GM21423 (cell line): Measurements from ENCODE around the gene MRPL14.
A peak's percentile ranks its signal among the peaks of the same experiment; 100 is the strongest.

Source experiments
- ATAC-seq: cut with Tn5 transposase; IDR thresholded peaks from one replicate; pipeline ENCODE4 v1.9.1; 2021; ENCODE audit warnings: mild to moderate bottlenecking, moderate library complexity; ENCODE audit not compliant: unreplicated experiment

MRPL14 gene

DNA sequence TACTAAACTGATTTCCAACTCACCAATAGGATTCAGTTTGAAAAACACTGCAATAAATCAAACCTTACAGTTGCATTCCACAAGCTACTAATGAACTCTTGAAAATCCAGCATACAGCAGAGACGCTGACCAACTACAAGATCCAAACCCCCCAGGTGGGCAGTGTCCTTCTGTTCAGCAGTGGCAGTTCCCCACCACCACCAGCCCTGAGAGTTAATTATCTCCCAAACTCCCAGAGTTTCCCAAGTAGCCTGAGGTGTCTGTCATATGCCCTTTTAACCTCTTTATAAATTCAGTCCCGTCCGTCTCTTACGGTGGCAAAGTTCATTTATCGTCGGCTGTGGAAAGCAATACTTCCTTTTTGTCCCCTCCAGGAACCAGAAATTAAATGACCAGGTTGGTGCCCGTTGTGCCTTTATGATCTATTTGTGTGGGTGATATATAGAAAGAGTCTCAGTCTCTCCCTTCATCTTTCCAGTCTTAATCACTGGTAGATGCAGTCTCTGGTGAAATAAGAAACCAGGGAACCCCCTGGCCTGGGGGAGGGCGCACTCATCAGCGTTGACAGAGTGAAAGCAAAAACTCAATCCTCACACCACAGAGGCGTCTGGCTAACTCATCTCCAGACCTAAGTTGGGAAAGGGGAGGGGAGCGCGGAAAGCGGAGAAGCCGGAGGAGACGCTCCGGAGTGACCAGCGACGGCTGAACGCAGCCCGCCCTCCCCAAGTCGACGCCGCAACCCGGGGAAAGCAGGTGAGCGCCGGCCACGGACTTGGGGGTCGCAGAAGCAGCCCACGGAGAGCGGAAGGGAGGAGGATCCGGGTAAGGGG is 717 bp downstream of the MRPL14 start:
- ATAC-seq = peak; percentile 44

DNA sequence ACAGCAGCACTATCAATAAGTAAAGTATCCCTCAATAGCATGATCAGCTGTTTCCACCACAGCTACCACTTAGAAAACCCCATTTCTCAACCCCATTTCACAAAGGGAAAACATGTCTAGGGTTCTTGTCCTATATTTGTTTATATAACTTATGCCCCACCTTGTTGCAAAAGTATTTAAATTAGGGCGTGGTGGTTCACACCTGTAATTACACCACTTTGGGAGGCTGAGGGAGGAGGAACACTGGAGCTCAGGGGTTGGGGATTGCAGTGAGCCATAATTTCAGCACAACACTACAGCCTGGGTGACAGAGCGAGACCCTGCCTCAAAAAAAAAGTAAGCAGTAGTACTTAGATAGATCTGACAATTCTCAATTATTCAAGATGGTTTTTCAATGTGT is 3.7 kb downstream of the MRPL14 start:
- ATAC-seq = no peak

DNA sequence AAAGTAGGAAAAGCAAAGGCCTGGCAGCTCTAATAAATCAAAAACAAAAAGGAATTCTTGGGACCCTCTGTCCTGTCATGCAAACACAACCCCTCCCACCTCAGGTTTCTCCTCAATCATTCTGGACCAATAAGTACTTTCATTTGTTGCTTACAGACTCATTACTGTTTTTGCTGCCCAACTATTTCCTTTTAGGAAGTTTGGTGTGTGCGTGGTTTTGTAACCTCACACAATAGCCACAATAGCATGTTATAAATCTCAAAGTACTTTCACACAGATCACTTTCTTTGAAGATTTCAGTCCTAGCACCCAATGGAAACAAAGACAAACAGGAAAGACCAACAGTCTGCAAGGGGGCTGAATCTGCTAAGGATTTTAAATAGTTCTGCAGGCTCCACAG is 4.5 kb downstream of the MRPL14 start:
- no peak for ATAC-seq

DNA sequence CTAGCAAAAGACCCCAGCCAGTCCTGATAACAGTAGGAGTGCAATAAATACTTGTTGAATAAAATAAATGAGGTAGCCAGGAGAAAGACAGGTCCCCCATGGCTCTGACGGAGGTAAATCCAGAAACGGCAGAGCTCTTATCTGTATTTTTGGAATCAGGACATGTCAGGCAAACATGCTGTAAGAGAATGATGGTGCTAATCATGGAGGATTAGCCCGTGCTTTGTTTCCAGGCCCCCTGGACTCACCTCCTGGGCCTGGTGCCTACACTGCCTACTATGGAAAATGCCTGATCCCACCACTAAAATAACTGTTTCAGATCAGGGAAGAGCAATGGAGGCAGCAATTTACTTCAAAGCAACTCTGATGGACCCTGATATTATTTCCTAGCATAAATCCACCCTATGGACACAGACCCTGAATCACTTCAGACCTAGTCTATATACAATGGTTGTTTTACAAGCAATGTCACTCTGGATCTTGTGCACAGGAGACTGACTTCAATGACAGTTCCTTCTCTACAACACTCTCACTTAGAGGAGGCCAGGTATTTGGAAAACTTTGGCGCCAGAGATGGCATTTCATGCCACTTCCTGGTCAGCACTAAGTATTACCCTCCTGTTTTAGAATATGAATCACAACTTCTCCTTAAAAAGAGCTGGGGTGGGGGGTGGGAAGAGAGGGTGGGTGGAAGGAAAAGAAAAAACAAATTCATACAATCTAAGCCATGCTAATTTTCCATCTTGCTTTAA is 6.4 kb downstream of the MRPL14 start:
- no peak for ATAC-seq

DNA sequence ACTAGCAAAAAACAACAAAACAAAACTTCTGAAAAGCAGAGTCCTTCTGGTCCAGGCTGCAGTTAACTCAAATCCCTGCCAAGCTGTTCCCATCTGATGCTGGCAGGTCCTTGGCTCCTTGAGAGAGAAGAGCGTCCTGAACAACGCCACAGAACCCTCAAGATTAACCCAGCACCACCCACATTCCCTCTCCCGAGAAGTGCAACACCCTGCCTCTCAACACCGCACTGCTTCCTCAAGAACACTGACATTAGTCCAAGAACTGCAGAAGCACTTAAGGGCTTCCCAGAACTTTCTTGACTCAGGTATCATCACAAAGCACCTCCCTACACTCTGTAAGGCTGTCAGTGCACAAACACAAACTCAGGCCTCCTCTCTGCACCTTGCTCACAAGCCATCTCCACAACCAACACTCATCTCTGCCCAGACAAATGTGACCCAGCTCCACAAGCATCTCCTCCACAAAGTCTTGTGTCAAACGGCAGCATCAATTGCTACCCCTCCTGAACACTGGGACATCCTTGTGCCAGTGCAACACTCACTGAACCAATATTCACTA is 7.5 kb downstream of the MRPL14 start:
- ATAC-seq = no peak

DNA sequence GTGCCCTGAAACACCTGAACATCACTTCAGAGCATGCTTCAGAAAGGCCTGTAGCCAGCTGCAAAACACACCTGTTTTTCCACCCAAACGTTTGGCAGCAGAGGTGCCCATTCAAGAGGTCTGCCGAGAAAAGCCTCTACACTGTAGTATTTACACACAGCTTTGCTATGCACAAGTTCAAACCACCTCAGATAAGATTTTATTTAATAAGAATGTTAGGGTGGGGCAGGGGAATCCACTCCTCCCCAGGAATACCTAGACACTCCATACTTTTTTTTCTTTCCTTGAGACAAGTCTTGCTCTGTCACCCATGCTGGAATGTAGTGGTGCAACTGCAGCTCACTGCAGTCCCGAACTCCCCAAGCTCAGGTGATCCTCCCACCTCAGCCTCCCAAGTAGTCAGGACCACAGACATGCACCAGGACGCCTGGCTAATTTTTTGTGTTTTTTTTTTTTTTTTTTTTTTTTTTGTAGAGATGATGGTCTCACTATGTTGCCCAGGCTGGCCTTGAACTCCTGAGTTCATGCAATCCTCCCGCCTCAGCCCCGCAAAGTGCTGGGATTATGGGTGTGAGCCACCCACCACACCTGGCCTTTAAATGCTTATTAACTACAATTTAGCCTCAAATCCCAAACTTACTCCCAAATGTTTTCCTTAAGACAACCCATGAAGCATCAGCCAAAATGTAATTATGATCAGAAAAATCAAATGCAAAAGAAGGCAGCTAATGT is 9.7 kb downstream of the MRPL14 start:
- ATAC-seq = no peak

DNA sequence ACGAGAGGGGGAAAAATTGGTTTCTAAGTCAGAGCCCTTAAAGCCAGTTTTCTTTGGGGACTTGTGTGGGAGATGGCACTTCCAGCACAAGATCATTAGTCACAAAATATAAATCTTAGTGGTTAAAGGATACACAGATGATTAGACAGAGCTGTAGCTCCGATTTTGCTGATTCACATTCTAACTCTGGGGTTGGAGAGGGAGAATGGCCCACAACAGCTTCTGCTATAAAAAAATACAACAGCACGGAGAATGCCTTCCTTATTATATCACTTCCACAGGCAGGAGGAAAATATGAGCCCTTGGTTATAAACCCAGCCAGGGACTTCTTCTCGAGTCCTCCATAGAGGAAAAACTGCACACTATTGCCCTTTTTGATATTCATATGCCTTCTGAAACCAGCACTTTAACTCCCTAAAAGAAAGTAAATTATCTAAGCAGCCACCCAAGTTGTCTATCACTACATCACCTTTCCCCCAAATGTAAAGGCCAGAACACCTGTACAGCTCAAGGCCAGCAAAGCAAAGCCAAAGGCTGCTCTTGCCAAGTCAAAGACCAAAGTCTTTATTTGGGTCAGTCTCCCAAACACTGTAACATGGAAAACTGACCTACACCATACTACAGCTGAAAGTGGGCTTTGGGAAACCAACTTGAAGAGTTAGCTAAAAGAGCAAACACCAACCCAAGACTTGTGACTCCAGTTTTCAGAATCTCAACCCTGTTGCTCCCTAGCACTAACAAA is 10.4 kb downstream of the MRPL14 start:
- no peak for ATAC-seq

DNA sequence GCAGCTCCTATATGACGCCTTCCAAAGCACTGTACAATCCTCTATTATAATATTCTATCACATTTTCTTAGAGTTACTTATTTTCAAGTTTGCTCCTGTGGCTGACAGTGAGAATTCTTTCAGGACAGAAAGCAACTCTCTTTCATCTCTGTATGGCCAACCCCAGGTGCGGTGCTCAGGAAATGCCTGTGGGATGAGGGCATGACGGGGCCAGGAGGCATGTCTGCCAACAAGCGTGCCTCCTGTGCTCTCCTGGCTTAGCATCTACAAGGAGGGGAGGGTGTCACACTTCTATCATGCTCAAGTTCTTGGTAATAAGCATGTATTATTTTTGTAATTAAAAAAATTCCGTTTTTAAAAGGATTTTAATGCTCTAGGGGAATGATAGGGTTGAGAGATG is 11.4 kb downstream of the MRPL14 start:
- ATAC-seq = no peak

DNA sequence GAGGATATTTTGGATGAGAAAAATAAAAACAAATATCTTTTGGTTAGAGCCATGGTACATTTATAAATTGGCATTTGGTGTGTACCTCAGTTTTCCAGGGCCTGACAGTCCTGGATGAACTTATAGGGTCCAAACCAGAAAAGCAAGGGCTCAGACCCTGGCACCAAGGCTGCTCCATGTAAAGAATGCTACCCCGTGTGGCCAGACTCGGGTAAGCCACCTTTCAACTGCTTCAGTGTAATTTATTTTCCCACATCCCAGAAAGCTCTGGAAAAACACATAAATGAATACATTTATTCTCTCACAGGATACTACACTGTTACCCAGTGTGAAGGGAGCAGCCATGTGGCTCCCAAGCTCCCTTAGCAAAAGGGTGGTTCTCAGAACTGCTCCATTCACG is 13.8 kb downstream of the MRPL14 start:
- no peak for ATAC-seq

DNA sequence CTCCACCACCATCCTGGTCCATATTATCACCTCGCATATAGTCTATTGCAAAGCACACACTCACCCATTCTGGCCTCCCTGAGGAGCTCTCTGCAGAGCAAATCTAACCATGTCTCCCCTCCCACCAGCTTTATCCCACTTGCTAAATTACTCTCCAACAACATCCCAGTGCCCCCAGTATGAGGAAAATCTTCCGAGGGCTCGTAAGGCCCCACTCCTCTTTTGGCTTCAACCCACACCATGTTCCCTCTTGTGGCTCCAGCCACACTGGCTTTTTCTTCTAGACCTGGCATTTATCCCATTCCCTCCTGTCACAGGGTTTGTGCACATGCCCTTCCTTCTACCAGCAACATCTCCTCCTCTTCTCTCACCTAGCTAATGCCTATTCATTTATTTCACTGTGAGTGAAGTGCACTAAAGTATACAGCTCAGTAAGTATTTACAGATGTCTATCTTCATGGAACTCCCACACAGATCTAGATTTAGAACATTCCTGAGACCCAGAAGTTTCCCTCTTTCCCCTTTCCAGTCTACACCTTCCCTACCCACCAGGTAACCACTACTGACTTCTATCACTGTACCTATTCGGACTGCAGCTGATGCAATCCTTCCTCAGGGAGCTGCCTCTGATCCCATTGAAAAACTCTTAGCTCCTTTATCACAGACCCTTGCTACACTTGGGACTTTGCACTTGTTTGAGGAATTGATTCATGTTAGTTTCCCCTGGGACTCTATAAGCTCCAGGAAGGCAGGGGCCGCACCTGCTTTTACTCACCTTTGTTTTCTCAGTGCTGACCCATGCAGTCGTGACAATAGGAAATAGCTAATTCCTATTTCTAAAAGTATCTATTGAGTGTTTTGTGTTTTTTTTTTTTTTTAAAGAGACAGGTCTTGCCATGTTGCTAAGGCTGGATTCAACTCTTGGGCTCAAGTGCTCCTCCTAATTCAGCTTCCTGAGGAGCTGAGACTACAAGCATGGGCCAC is 15.5 kb downstream of the MRPL14 start:
- ATAC-seq = no peak

DNA sequence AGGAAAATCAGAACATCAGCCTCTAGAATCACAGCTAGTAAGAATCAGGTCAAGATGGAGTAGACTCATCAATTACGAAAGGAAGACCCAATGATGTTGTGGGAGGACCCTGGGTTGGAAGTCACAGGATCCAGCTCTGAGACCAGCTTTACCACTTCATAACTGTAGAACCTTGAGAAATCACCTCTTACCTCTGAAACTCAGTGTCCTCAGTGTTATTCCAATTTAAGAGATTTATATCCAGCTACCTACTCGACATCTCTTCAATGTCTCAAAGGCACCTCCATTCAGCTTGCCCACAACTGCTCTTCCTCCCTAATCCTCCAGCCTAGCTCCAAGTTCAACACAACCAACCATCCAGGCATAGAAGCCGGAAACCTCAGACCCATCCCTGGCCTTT is 16.3 kb downstream of the MRPL14 start:
- no peak for ATAC-seq

DNA sequence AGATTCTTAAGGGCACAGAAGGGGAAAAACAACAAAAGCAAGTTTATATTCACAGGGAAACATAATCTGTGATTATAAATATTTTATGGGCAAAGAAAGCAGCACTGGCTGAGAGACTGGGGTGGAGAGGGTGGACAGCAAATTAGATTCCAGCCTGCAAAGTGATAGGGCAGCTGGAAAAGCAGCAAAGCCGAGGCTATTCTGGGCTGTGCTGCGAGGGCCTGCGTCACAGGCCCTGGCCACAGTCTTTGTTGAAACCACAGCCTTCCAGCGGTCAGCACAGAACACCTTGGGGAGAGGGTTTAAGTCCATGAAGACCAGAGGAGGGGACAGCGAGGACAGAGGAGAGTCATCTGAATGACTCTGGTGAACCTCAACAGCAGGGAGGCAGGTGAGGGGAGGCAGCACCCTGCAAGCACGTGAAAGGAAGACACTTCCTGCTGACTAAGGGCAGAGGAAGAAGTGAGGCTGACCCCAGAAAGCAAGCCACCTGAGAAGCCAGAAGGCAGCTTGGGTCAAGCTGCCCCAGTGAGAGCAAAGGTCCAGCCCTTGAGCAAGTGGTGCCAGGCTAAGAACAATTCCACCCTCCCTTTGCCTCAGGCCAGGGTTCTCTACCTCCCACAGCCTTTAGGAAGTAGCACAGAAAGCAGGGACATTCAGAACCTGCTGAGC is 17.1 kb downstream of the MRPL14 start:
- ATAC-seq = no peak

DNA sequence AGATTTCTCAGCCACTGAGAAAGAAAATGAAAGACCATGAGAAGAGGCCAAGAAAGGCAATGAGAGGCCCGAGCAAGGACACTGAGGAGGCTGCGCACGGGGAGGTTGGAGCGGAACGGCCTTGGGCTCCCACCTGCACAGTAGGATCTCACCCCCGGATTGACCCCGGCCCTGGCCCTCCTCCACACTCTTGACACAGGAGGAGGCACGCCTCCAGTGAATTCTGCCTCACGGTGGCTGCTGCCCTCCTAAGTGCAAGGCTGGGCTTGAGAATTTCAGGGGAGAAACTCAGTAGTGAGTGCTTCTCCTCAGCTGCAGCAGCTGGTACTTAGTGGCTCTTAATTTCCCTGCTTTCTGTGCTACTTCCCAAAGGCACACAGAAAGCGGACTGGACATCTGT is 18.0 kb downstream of the MRPL14 start:
- ATAC-seq = no peak

DNA sequence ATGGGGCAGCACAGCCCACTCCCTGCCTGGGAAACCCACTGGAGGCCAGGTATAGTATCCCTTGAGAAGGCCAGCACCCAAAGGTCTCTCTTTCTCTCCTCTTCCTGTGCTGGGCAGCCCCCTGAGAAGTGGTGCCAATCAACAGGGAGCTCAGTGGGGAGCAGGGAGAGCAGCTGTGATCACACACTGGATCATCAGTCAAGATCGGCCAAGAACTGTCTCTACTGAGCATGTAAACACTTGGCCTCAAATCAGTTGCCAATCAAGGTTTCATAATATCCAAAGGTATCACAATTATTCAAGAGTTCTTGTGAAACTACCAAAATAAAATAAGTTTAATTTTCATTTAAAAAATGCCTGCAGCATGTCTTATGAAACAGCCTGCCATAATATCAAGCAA is 18.8 kb downstream of the MRPL14 start:
- no peak for ATAC-seq

DNA sequence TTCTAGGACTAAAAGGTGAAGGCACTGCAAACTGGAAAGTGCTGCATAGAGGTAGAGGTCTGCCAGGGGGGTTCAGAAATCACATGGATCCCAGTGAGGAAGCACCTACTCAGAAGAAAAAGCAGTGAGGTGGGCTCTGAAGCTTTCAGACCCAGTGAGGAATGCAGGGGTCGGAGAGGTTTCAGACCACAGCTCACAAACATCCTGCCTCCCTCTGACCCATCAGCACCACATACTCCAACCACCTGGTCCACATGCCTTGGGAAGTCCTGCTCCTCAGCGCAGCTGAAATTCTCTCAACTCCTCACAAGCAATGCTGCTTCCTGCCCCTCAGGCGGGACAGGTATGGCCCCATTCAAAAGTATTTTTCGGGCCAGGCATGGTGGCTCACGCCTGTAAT is 20.2 kb downstream of the MRPL14 start:
- no peak for ATAC-seq

DNA sequence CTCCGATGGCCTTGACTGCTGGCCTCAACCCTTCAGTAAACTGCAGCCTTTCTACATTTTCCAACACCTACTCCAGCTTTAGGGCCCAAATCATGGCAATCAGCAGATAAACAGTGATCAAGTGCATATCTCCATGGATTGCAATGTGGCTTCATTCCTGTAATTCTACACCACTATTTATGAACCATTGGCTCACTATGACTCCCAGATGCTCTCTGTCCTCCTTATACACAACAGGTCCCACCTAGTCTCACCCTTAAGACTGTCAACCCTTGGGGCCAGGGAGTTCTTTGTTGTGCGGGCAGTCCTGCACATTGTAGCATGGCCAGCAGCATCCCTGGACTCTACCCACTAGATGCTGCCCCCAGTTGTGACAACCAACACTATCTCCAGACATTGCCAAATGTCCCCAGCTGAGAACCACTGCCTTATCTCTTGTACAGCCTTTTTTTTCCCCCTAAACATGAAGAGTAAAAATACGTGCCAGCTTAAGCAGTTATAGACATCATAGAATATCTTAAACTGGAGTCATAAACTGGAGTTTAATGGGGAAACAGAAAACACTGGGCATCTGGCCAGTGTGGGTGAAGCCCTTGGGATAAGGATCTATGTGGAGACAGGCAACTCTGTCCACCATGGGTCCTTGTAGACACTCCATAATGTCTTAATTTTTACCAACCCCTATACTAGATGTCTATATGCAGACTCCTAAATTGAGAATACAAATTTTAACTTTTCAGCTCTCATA is 21.1 kb downstream of the MRPL14 start:
- no peak for ATAC-seq

DNA sequence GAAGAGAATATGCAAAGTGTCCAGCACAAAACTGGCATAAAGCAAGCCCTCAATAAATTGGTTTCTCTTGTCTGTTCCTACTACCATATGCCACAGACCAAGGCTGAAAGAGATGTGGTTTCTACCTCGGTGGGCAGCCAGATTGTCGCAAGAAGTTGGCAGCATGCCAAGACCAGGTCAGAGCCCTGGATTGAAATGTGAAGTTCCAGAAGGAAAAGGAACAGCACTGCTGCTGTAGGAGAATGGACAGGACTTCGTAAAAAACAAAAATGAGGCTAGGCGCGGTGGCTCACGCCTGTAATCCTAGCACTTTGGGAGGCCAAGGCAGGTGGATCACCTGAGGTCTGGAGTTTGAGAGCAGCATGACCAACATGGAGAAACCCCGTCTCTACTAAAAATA is 22.1 kb downstream of the MRPL14 start:
- ATAC-seq = no peak

DNA sequence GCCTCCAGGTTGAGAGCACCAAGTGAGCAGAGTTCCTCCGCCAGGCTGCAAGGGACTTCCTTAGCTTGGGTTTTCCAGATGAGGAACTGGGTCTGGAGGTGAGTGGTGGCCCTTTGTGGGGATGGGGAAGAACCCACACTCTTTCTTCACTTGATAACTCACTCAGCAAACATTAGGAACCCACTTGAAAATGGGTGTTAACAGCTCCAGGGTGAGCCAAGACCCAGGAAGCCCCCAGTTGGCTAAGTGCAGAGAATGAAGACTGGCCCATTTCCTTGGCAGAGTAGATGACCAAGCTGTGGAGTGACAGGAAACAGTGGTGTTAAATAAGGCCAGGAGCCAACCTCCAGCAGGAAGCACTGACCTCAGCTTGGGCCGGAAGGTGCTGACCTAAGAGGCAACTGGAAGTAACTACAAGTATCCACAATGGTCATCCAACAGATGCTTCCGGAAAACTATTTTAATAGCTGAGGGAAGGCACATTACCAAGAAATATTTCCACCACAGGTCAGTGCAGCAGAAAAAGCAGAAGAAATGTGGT is 22.7 kb downstream of the MRPL14 start:
- no peak for ATAC-seq
